Non-pigmented ciliary epithelial cell (primary cell): Measurements from ENCODE around the gene NRXN3.

Source experiments
- DNase-seq: peaks from one replicate; pipeline ENCODE4 v3.0.0-alpha.2; 2010; ENCODE audit warnings: low read depth

Gene NRXN3

DNA sequence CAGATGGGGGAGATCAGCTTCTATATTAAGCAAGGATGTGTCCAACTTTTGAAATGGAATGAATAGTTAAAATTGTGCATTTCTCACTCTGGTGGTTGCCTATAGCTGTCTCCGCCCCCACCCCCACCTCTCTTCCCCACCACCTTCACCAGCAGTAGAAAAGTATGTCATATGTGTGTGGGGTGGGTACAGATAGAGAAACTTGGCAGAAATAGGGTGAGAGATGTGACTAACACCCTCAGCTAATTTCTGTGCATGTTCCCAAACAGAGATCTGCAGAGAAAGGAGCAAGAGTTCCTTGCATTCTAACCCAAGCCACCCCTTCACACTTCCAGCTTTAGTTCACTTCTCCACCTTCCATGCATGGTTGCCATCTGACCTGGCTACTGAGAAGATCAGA lies 980.1 kb downstream of the NRXN3 start:
- DNase-seq, result no peak

GRCh38 chr14:79157369-79157768 lies 987.2 kb downstream of the NRXN3 start:
- no peak for DNase-seq

GRCh38 chr14:79161571-79161970 lies 991.4 kb downstream of the NRXN3 start:
- no peak for DNase-seq

DNA sequence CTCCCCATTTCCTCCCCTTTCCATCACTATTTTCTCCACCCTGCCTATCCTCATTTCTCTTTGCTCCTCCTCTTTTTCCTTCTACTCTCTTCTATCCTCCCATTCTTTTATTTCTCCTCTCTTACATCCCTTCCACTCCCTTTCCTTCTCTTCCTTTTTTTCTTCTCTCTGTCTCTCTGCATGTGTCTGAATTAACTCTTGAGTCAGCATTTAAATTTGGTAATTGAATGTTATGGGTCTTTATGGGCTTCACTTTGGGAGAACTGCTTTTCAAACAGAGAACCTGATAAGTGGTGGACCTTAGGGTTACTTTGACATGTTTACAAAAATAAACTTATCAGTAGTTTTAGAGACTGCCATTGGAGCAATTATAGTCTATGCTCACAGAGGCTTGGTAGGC lies 992.7 kb downstream of the NRXN3 start:
- no peak for DNase-seq

DNA sequence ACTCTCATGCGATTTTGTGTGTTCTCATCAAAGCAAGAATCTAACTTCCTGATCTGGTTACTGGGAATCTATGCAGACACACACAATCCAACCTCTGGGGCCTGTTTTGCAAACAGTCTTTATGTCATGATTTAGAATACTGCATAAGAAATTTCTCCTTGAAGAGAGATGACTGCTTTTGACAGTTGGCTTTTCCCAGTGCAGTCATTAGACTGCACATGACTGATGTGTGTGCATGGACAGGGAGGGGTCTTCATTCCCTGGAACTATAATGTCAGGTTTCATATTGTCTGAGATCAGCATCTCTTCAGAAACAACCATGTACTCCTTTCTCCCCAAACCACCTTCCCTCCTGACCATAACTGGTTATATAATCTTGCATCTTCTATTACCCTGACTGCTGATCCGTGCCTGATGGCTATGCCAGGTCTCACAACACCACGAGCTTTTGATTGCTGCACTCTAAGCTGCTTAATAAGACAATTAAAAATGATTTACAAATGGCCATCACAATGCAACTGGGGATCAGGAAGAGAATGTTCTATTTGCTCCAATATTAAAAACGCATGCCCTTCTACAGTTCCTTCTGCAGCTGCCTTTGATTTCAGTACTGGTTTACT lies 995.4 kb downstream of the NRXN3 start:
- no peak for DNase-seq

DNA sequence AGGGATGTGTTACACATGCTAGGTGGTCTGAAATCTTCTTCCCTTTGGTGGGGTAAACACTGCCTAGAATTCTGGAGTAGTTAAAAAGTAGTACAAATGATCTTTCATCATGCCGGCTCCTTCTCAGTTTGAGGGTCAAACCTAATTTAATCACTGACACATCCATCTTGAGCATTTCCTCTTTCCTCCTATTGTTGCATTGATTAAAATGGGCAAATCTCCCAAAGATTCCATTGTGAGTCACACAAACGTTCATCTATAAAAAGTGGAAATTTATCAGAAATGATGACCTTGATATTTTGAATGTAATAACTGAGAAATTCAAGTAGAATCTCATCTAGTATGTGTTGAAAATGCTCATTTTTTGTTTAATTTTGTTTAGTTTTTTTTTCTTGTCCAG lies 996.0 kb downstream of the NRXN3 start:
- DNase-seq, result no peak

DNA sequence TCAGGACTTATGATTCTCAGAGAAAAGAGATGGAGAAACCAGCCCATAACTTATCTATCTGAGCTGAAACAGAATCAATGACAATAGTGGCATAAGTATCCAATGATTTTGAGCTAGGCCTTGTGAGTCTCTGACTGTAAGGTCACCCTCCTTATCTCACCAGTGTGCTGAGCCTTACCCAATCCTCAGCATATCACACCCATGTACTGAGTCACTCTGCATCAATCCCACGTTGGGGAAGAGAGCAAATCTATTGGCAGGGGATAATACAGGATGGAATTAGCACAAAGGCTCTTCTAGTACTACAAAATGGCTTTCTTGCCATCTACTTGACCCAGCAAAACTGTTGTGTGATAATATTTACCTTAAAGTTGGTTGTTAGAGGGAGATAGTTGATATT lies 997.8 kb downstream of the NRXN3 start:
- DNase-seq, result no peak

- DNase-seq, result no peak
Observed at GRCh38 chr14:79175671-79176070, 1005.5 kb downstream of the NRXN3 start.

GRCh38 chr14:79177106-79177505 lies 1006.9 kb downstream of the NRXN3 start:
- DNase-seq, result no peak

- DNase-seq, result no peak
Observed at GRCh38 chr14:79178719-79179118, 1008.5 kb downstream of the NRXN3 start.

DNA sequence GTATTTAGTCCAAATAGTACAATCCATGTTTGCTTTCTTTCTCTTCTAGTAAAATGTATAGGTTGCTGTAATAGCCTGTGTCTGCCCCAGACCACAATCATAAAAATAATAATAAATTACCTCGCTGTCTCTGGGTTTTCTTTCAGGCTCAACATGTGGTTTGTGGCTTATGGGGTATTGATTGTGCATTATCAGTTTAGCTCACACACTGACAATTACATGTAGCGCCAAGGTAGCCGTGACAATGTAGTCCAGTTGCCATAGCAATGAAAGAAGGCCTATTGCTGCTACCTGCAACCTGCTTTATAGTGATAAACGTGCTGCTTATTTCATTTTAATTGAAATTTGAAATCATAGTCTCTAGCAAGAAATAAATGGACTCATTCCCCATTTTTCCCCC lies 1009.8 kb downstream of the NRXN3 start:
- no peak for DNase-seq

DNA sequence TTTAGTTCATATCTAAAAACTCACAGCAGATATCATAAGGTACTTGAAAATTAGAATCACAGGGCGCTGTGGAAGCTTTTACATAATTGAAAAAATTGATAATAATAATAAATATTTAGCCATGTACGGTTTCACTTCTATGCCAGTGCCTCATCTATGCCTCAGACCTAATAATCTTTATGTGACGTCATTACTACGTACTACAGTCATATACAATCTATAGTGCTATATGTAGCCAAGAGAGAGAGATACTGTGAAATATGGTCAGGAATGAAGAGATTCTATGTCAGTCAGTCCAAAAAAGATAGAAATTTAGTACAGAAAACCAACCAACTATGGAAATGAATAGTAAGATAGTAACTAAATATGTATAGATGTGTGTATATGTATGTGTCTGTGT lies 1010.5 kb downstream of the NRXN3 start:
- DNase-seq, result no peak

DNA sequence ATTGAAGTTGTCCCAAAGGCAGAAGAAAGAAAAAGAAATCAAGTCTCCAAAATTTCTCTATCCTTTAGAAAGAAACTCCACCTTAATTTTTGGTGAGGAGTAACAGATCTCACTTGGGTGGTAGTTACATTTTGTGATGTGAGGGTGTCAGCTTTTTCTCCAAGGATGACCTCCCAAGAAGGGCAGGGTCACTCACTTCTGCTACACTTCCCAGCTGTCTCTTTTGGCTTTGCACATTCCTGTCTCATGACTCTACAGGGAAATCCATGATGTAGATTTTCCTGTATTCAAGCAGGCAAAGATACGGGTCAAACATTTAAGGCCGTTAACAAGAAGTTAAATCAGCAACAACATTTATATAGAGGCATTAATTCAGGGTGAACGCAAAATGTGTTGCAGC lies 1016.4 kb downstream of the NRXN3 start:
- DNase-seq, result peak; percentile 11

GRCh38 chr14:79193689-79194477 lies 1023.7 kb downstream of the NRXN3 start:
- no peak for DNase-seq

GRCh38 chr14:79196216-79196615 lies 1026.0 kb downstream of the NRXN3 start:
- DNase-seq, result no peak

DNA sequence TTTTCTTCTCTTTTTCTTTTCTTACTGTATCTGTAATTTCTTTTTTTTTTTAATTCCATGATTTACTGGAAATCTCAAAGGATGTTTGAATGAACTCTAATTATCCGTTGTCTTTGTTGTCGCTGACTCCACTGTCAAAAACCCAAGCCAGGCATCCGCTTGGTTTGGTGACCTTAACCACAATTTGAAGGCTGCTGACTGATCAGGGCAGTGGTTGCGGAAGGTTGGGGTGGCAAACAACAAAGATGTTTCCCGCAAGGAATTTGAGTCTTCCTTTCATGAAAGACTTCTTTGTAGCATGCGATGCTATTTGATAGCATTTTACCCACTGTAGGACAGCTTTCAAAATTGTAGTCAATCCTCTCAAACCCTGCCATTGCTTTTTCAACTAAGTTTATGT lies 1027.3 kb downstream of the NRXN3 start:
- DNase-seq, result no peak

- DNase-seq, result no peak
Observed at GRCh38 chr14:79199217-79199616, 1029.0 kb downstream of the NRXN3 start.

GRCh38 chr14:79201564-79202207 lies 1031.5 kb downstream of the NRXN3 start:
- no peak for DNase-seq

- DNase-seq, result no peak
Observed at GRCh38 chr14:79204591-79204990, 1034.4 kb downstream of the NRXN3 start.

- DNase-seq, result no peak
Observed at GRCh38 chr14:79209418-79209817, 1039.2 kb downstream of the NRXN3 start.

DNA sequence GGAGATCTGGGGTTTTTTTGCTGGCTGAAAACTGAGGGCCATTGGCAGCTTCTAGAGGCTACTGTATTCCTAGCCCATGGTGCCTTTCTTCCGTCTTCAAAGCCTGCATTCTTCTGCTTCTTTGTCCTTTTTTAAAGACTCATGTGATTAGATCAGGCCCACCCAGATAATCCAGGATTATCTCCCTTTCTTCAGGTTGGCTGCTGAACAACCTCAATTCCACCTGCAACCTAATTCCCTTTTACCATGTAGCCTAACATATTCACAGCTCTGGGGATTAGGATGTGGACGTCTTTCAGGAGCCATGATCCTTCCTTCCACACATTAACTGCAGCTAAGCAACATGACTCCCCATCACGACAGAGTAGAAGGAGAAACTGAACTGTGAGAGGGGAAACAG lies 1055.6 kb downstream of the NRXN3 start:
- DNase-seq, result no peak

GRCh38 chr14:79229383-79229909 lies 1059.3 kb downstream of the NRXN3 start:
- no peak for DNase-seq

- no peak for DNase-seq
Observed at GRCh38 chr14:79242666-79243065, 1072.5 kb downstream of the NRXN3 start.
